DMS153 treated with DMSO at 0.1 percent for 48 hours (cell line): ENCODE measurements around the gene EXOSC7.
"Not testable (repeated sequence)": the region's sequence is repeated elsewhere in the genome, so short reads cannot be mapped to it uniquely, and the experiment has no call there.

ENCODE experiments used
- DNase-seq: peaks from one replicate; lab custom pipeline; 2025; ENCODE audit not compliant: unreplicated experiment; lab: John Stamatoyannopoulos, UW

The EXOSC7 gene

GRCh38 chr3:44962621-44963393, 13.2 kb upstream of the EXOSC7 start:
- DNase-seq: no peak

GRCh38 chr3:44963571-44964325, 12.3 kb upstream of the EXOSC7 start:
- no peak for DNase-seq

- DNase-seq: no peak
These were observed 10.9 kb upstream of the EXOSC7 start for GRCh38 chr3:44965165-44965564.

- no peak for DNase-seq
These were observed 9.2 kb upstream of the EXOSC7 start for GRCh38 chr3:44966795-44967278.

GRCh38 chr3:44968447-44968858, 7.6 kb upstream of the EXOSC7 start:
- DNase-seq: no peak

GRCh38 chr3:44969154-44969827, 6.8 kb upstream of the EXOSC7 start:
- no peak for DNase-seq

- DNase-seq: no peak
These were observed 6.2 kb upstream of the EXOSC7 start for GRCh38 chr3:44969828-44970179.

GRCh38 chr3:44970926-44971490, 5.0 kb upstream of the EXOSC7 start:
- no peak for DNase-seq

GRCh38 chr3:44974416-44974815, 1.6 kb upstream of the EXOSC7 start:
- no peak for DNase-seq

- no peak for DNase-seq
These were observed 5.2 kb downstream of the EXOSC7 start for GRCh38 chr3:44981220-44981619.

GRCh38 chr3:44981751-44982150, 5.7 kb downstream of the EXOSC7 start:
- no peak for DNase-seq

GRCh38 chr3:44982817-44983216, 6.8 kb downstream of the EXOSC7 start:
- no peak for DNase-seq

- no peak for DNase-seq
These were observed 7.5 kb downstream of the EXOSC7 start for GRCh38 chr3:44983484-44983941.

GRCh38 chr3:44984335-44984734, 8.3 kb downstream of the EXOSC7 start:
- no peak for DNase-seq

- not testable (repeated sequence) for DNase-seq
These were observed 10.3 kb downstream of the EXOSC7 start for GRCh38 chr3:44986330-44986729.

GRCh38 chr3:44987332-44987731, 11.3 kb downstream of the EXOSC7 start:
- no peak for DNase-seq

- no peak for DNase-seq
These were observed 12.0 kb downstream of the EXOSC7 start for GRCh38 chr3:44988073-44988472.

GRCh38 chr3:44989141-44989540, 13.1 kb downstream of the EXOSC7 start:
- no peak for DNase-seq

GRCh38 chr3:44989636-44990373, 13.8 kb downstream of the EXOSC7 start:
- DNase-seq: no peak

GRCh38 chr3:44991326-44991725, 15.3 kb downstream of the EXOSC7 start:
- DNase-seq: no peak
